Measurements from ENCODE around the gene FOXJ3. TPM values are rescaled to one million over a fixed set of nuclear protein-coding genes. Genes with fewer than 3 reads are reported as not detected.

FOXJ3 gene
- total RNA-seq, 4 donors from 2014 or later, result 39.4 to 81.0 (median 56.3) TPM

- no peak overlapping the region for H3K27ac ChIP-seq
- H3K36me3 ChIP-seq, result no peaks in the 10 kb centered on the region
- no peak overlapping the region for H3K4me3 ChIP-seq
- H3K9me3 ChIP-seq, result no peaks in the 10 kb centered on the region
- in situ Hi-C loops (cut with MboI; ENCODE audit: low sequenced_read_pairs in 4 of 4), result loop anchor here in 2 of 4 donors (10.0 to 25.0 kb wide), 3 partner anchors 153 to 434 kb away; partner anchors contain the start of genes C1orf50 (in 1 of the 2), P3H1 (in 1 of the 2) and PPIH (in 1 of the 2)
- TF ChIP-seq POLR2A (IDR thresholded peaks at IDR 0.05) (no peak), CTCF (IDR thresholded peaks at IDR 0.05 in 4 of 5, conservative IDR thresholded peaks at IDR 0.05 in 1 of 5) (no peak)
- no peak for ATAC-seq
- H3K4me1 ChIP-seq, result peaks cover 76 to 79% of the 10 kb centered on the region in 2 donors
- H3K27me3 ChIP-seq, result no peaks in the 10 kb centered on the region
- intact Hi-C loops (cut with DNase I; ENCODE audit: low total_unique reads), result no loop called here
- no peak for DNase-seq
These were observed 6.9 kb downstream of the FOXJ3 start for GRCh38 chr1:42328047-42328625.

- intact Hi-C loops (cut with DNase I; ENCODE audit: low total_unique reads), result no loop called here
- peaks cover 80 to 91% of the 10 kb centered on the region in 2 donors for H3K4me1 ChIP-seq
These were observed 10.0 kb downstream of the FOXJ3 start for GRCh38 chr1:42325014-42325402.

GRCh38 chr1:42324398-42325013 is 10.5 kb downstream of the FOXJ3 start:
- DNase-seq, result no peak
- TF ChIP-seq CTCF (IDR thresholded peaks at IDR 0.05 in 4 of 5, conservative IDR thresholded peaks at IDR 0.05 in 1 of 5) (no peak), POLR2A (IDR thresholded peaks at IDR 0.05) (no peak)
- Histone ChIP-seq H3K36me3 (no peaks in the 10 kb centered on the region), H3K27me3 (no peaks in the 10 kb centered on the region), H3K9me3 (no peaks in the 10 kb centered on the region), H3K4me3 (no peak overlapping the region), H3K27ac (no peak overlapping the region), H3K4me1 (peaks cover 80 to 91% of the 10 kb centered on the region in 2 donors)
- in situ Hi-C loops (cut with MboI; ENCODE audit: low sequenced_read_pairs in 4 of 4), result loop anchor here in 2 of 4 donors (10.0 to 25.0 kb wide), 3 partner anchors 150 to 438 kb away; partner anchors contain the start of genes C1orf50 (in 1 of the 2), P3H1 (in 1 of the 2) and PPIH (in 1 of the 2)
- intact Hi-C loops (cut with DNase I; ENCODE audit: low total_unique reads), result no loop called here
- no peak for ATAC-seq

More at GRCh38 chr1:42325014-42325402, 10.0 kb downstream of the FOXJ3 start:
- in situ Hi-C loops (cut with MboI; ENCODE audit: low sequenced_read_pairs in 4 of 4), result loop anchor here in 2 of 4 donors (10.0 to 25.0 kb wide), 3 partner anchors 150 to 437 kb away; partner anchors contain the start of genes C1orf50 (in 1 of the 2), P3H1 (in 1 of the 2) and PPIH (in 1 of the 2)
- TF ChIP-seq POLR2A (IDR thresholded peaks at IDR 0.05) (no peak), CTCF (IDR thresholded peaks at IDR 0.05 in 4 of 5, conservative IDR thresholded peaks at IDR 0.05 in 1 of 5) (no peak)
- ATAC-seq, result no peak
- no peak overlapping the region for H3K4me3 ChIP-seq
- no peaks in the 10 kb centered on the region for H3K9me3 ChIP-seq
- DNase-seq, result no peak
- H3K36me3 ChIP-seq, result no peaks in the 10 kb centered on the region
- no peaks in the 10 kb centered on the region for H3K27me3 ChIP-seq
- H3K27ac ChIP-seq, result no peak overlapping the region

GRCh38 chr1:42323551-42323950 is 11.5 kb downstream of the FOXJ3 start:
- TF ChIP-seq POLR2A (IDR thresholded peaks at IDR 0.05), result no peak
- TF ChIP-seq CTCF (IDR thresholded peaks at IDR 0.05 in 4 of 5, conservative IDR thresholded peaks at IDR 0.05 in 1 of 5), result no peak
- in situ Hi-C loops (cut with MboI; ENCODE audit: low sequenced_read_pairs in 4 of 4) (loop anchor here in 1 of 4 donors (10.0 kb wide), 1 partner anchor 149 kb away; no protein-coding TSS in a partner anchor), intact Hi-C loops (cut with DNase I; ENCODE audit: low total_unique reads) (no loop called here)
- no peaks in the 10 kb centered on the region for H3K9me3 ChIP-seq
- H3K4me3 ChIP-seq, result no peak overlapping the region
- DNase-seq (no peak), ATAC-seq (no peak)
- H3K27me3 ChIP-seq, result no peaks in the 10 kb centered on the region
- H3K36me3 ChIP-seq, result no peaks in the 10 kb centered on the region
- peaks cover 80 to 92% of the 10 kb centered on the region in 2 donors for H3K4me1 ChIP-seq
- H3K27ac ChIP-seq, result peak overlapping the region; percentile 75 to 87 (median 84)
